Spinal cord (tissue), 10 donors: ENCODE results near the gene STK33. TPM values are rescaled to one million over a fixed set of nuclear protein-coding genes. Genes with fewer than 3 reads are reported as not detected.

ENCODE experiments used
- DNase-seq, 6 donors: peaks; one replicate each; pipeline versions ENCODE4 v3.0.0 to v3.0.0-alpha.2; 2013 to 2015; ENCODE audit warnings: low spot score in 6 of 6, low read depth in 4 of 6
- H3K27ac ChIP-seq: one replicate; pipeline ENCODE4 v1.5.1; 2013; ENCODE audit warnings: low read depth, low read length, control low read depth
- H3K27me3 ChIP-seq: one replicate; pipeline ENCODE4 v1.6.1; 2013; ENCODE audit warnings: low read length; ENCODE audit not compliant: control insufficient read depth, insufficient read depth
- H3K36me3 ChIP-seq: one replicate; pipeline ENCODE4 v1.6.1; 2013; ENCODE audit warnings: low read length; ENCODE audit not compliant: control insufficient read depth, insufficient read depth
- H3K4me1 ChIP-seq: one replicate; pipeline ENCODE4 v1.6.1; 2013; ENCODE audit warnings: low read length; ENCODE audit not compliant: control insufficient read depth, insufficient read depth
- H3K4me3 ChIP-seq: one replicate; pipeline ENCODE4 v1.5.1; 2013; ENCODE audit warnings: low read depth, low read length, control low read depth
- H3K9me3 ChIP-seq: one replicate; pipeline ENCODE4 v1.6.1; 2013; ENCODE audit warnings: low read length; ENCODE audit not compliant: control insufficient read depth, insufficient read depth
- WGBS: methylation state at CpG from one replicate; pipeline ENCODE4 v1.1.5; 2013; ENCODE audit warnings: missing lambda C conversion rate; ENCODE audit not compliant: insufficient coverage; 5-methylcytosine and 5-hydroxymethylcytosine counted together
- polyA plus RNA-seq, 2 donors: library from polyadenylated mRNA; unstranded; fragments of 120-200 nt; gene quantifications; one replicate each; pipeline ENCODE4 v1.2.1, GENCODE V29; 2013; ENCODE audit not compliant: insufficient read length in 2 of 2
- total RNA-seq, 2 donors: library from RNA; depleted of rRNA in 1 of 2; stranded (reverse); fragments of 120-200 nt in 1 of 2; fragments of >200 nt in 1 of 2; gene quantifications; one replicate each; pipeline versions ENCODE4 v1.2.3 to v1.2.4, GENCODE V29; 2013 to 2014
- donor health status: healthy.

Gene STK33
- total and polyA plus RNA-seq, 4 donors, result 23.0 to 40.6 (median 27.1) TPM

GRCh38 chr11:8357891-8358566 lies 236.0 kb downstream of the STK33 start:
- DNase-seq, result no peak
- peaks cover 40% of the 10 kb centered on the region for H3K4me1 ChIP-seq
- peaks cover 4% of the 10 kb centered on the region for H3K36me3 ChIP-seq
- WGBS, result 89% methylated on average over 10 of the region's 13 CpGs
- H3K9me3 ChIP-seq, result no peaks in the 10 kb centered on the region
- H3K27ac ChIP-seq, result no peak overlapping the region
- H3K27me3 ChIP-seq, result no peaks in the 10 kb centered on the region
- no peak overlapping the region for H3K4me3 ChIP-seq

GRCh38 chr11:8357505-8357888 lies 236.5 kb downstream of the STK33 start:
- no peaks in the 10 kb centered on the region for H3K9me3 ChIP-seq
- no peaks in the 10 kb centered on the region for H3K36me3 ChIP-seq
- H3K27me3 ChIP-seq, result no peaks in the 10 kb centered on the region
- peaks cover 44% of the 10 kb centered on the region for H3K4me1 ChIP-seq
- WGBS, result 94% methylated on average over 2 of the region's 4 CpGs
- H3K4me3 ChIP-seq, result no peak overlapping the region
- DNase-seq, result no peak
- H3K27ac ChIP-seq, result no peak overlapping the region

GRCh38 chr11:8356721-8357504 lies 237.1 kb downstream of the STK33 start:
- H3K4me3 ChIP-seq, result no peak overlapping the region
- no peaks in the 10 kb centered on the region for H3K27me3 ChIP-seq
- H3K27ac ChIP-seq, result no peak overlapping the region
- H3K36me3 ChIP-seq, result no peaks in the 10 kb centered on the region
- WGBS, result 44% methylated on average over 24 of the region's 30 CpGs
- peak in 3 of 6 donors; percentile 19 to 76 (median 48) for DNase-seq
- peaks cover 49% of the 10 kb centered on the region for H3K4me1 ChIP-seq
- no peaks in the 10 kb centered on the region for H3K9me3 ChIP-seq

GRCh38 chr11:8356216-8356615 lies 237.8 kb downstream of the STK33 start:
- Histone ChIP-seq H3K27ac (no peak overlapping the region), H3K4me3 (no peak overlapping the region), H3K4me1 (peaks cover 53% of the 10 kb centered on the region), H3K27me3 (no peaks in the 10 kb centered on the region), H3K9me3 (no peaks in the 10 kb centered on the region), H3K36me3 (peaks cover 2% of the 10 kb centered on the region)
- WGBS, result 93% methylated on average over 8 of the region's 8 CpGs
- no peak for DNase-seq

GRCh38 chr11:8355416-8355742 lies 238.6 kb downstream of the STK33 start:
- H3K9me3 ChIP-seq, result no peaks in the 10 kb centered on the region
- no peaks in the 10 kb centered on the region for H3K27me3 ChIP-seq
- DNase-seq, result no peak
- H3K36me3 ChIP-seq, result peaks cover 3% of the 10 kb centered on the region
- no peak overlapping the region for H3K27ac ChIP-seq
- H3K4me3 ChIP-seq, result no peak overlapping the region
- H3K4me1 ChIP-seq, result peaks cover 49% of the 10 kb centered on the region
- 54% methylated on average over 5 of the region's 5 CpGs for WGBS

GRCh38 chr11:8354622-8355415 lies 239.2 kb downstream of the STK33 start:
- Histone ChIP-seq H3K4me1 (peaks cover 49% of the 10 kb centered on the region), H3K27ac (peak overlapping the region; percentile 65), H3K36me3 (peaks cover 3% of the 10 kb centered on the region), H3K27me3 (no peaks in the 10 kb centered on the region), H3K9me3 (no peaks in the 10 kb centered on the region), H3K4me3 (no peak overlapping the region)
- peak; percentile 26 to 88 (median 32) for DNase-seq
- 4% methylated on average over 12 of the region's 16 CpGs for WGBS

- peaks cover 3% of the 10 kb centered on the region for H3K36me3 ChIP-seq
- H3K9me3 ChIP-seq, result no peaks in the 10 kb centered on the region
- no peak overlapping the region for H3K4me3 ChIP-seq
- H3K4me1 ChIP-seq, result peaks cover 49% of the 10 kb centered on the region
- DNase-seq, result no peak
- WGBS, result 76% methylated on average over 10 of the region's 13 CpGs
- no peaks in the 10 kb centered on the region for H3K27me3 ChIP-seq
- H3K27ac ChIP-seq, result no peak overlapping the region
Observed at GRCh38 chr11:8352876-8353505, 241.0 kb downstream of the STK33 start.

GRCh38 chr11:8352103-8352875 lies 241.7 kb downstream of the STK33 start:
- Histone ChIP-seq H3K27me3 (no peaks in the 10 kb centered on the region), H3K4me3 (no peak overlapping the region), H3K9me3 (no peaks in the 10 kb centered on the region), H3K27ac (no peak overlapping the region), H3K36me3 (peaks cover 3% of the 10 kb centered on the region), H3K4me1 (peaks cover 46% of the 10 kb centered on the region)
- 83% methylated on average over 1 of the region's 4 CpGs for whole genome bisulfite sequencing
- DNase-seq, result peak in 2 of 6 donors; percentile 20 to 90

- Histone ChIP-seq H3K27ac (no peak overlapping the region), H3K4me1 (peaks cover 39% of the 10 kb centered on the region), H3K9me3 (no peaks in the 10 kb centered on the region), H3K27me3 (peaks cover 1% of the 10 kb centered on the region), H3K4me3 (no peak overlapping the region), H3K36me3 (peaks cover 3% of the 10 kb centered on the region)
- no peak for DNase-seq
- WGBS, result 73% methylated on average over 7 of the region's 8 CpGs
Observed at GRCh38 chr11:8351223-8351622, 242.8 kb downstream of the STK33 start.
